ENCODE measurements around the gene ZNF536. TPM values are rescaled to one million over a fixed set of nuclear protein-coding genes. Genes with fewer than 3 reads are reported as not detected.

Gene ZNF536
- total and polyA plus RNA-seq, 10 of the 15 experiments (the other 5 are each of a cell fraction or from before 2014, with no cell fraction given) = not detected

DNA sequence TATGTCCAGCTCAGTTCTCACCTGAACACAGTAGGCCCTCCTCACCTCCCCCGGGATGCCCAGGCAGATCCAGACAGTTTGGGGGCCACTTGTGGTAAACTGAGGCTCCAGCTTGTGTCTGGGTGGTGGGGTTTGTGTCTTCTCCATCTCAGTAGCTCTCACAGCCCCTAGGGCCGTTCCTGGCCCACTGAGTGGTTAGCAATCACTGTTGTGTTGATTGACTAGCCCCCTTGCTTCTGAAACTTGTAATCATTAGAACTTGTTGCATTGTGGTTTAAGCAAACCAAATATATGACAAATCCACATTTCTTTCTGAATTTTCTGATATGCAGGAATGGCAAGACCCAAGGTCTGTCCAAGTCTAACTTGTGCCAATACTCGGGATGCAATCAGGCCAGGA lies 13.9 kb upstream of the ZNF536 start:
- H2AFZ ChIP-seq (ENCODE audit: control insufficient read depth, low read depth, low read length) = no peak overlapping the region
- ChIA-PET CTCF (no interaction called here), RAD21 (ENCODE audit: unreplicated experiment) (no interaction called here), POLR2A (no interaction called here), SMC1A (ENCODE audit: uncharacterized antibody, unreplicated experiment) (no interaction called here)
- H3K4me3 ChIP-seq = no peak overlapping the region
- no peak overlapping the region for H3K9ac ChIP-seq (ENCODE audit: control insufficient read depth, insufficient read depth, low read length)
- no peaks in the 10 kb centered on the region for H3K79me2 ChIP-seq (ENCODE audit: control insufficient read depth, insufficient read depth, low read length)
- no peaks in the 10 kb centered on the region for H3K4me1 ChIP-seq (ENCODE audit: control insufficient read depth, insufficient read depth, low read length)
- H4K20me1 ChIP-seq (ENCODE audit: control insufficient read depth, insufficient read depth) = no peaks in the 10 kb centered on the region
- peaks cover 0 to 5% of the 10 kb centered on the region in 2 experiments; a peak in 1 of 4 replicates for H3K27me3 ChIP-seq (replicated peaks in 1 of 2; ENCODE audit: control insufficient read depth in 2 of 2, insufficient read depth in 2 of 2, low read length in 1 of 2)
- DNase-seq (ENCODE audit: low read depth, low spot score) = no peak
- FAIRE-seq = no peak
- no peaks in the 10 kb centered on the region for H3K9me3 ChIP-seq (replicated peaks; ENCODE audit: control insufficient read depth, insufficient read depth, low read length)
- WGBS (ENCODE audit: insufficient coverage, insufficient replicate concordance, low lambda C conversion rate, missing lambda C conversion rate) = 4% methylated on average over 3 of the region's 3 CpGs
- no peak overlapping the region for H3K4me2 ChIP-seq (ENCODE audit: control insufficient read depth, insufficient read depth)
- no TSS peak for BruUV-seq (replicated peaks)
- no peak overlapping the region for H3K27ac ChIP-seq (ENCODE audit: control insufficient read depth, insufficient read depth)
- H3K36me3 ChIP-seq (ENCODE audit: control insufficient read depth in 2 of 2, insufficient read depth in 2 of 2, low read length in 1 of 2) = no peaks in the 10 kb centered on the region
- ATAC-seq = no peak
- intact Hi-C loops (cut with micrococcal nuclease; ENCODE audit: unreplicated experiment) (no loop called here), in situ Hi-C loops (cut with MboI) (no loop called here)
- no peak for TF ChIP-seq IKZF2 (IDR thresholded peaks at IDR 0.05)
- TF ChIP-seq, protein P1, sequence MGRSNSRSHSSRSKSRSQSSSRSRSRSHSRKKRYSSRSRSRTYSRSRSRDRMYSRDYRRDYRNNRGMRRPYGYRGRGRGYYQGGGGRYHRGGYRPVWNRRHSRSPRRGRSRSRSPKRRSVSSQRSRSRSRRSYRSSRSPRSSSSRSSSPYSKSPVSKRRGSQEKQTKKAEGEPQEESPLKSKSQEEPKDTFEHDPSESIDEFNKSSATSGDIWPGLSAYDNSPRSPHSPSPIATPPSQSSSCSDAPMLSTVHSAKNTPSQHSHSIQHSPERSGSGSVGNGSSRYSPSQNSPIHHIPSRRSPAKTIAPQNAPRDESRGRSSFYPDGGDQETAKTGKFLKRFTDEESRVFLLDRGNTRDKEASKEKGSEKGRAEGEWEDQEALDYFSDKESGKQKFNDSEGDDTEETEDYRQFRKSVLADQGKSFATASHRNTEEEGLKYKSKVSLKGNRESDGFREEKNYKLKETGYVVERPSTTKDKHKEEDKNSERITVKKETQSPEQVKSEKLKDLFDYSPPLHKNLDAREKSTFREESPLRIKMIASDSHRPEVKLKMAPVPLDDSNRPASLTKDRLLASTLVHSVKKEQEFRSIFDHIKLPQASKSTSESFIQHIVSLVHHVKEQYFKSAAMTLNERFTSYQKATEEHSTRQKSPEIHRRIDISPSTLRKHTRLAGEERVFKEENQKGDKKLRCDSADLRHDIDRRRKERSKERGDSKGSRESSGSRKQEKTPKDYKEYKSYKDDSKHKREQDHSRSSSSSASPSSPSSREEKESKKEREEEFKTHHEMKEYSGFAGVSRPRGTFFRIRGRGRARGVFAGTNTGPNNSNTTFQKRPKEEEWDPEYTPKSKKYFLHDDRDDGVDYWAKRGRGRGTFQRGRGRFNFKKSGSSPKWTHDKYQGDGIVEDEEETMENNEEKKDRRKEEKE (IDR thresholded peaks at IDR 0.05) = no peak
- TF ChIP-seq, protein P2, sequence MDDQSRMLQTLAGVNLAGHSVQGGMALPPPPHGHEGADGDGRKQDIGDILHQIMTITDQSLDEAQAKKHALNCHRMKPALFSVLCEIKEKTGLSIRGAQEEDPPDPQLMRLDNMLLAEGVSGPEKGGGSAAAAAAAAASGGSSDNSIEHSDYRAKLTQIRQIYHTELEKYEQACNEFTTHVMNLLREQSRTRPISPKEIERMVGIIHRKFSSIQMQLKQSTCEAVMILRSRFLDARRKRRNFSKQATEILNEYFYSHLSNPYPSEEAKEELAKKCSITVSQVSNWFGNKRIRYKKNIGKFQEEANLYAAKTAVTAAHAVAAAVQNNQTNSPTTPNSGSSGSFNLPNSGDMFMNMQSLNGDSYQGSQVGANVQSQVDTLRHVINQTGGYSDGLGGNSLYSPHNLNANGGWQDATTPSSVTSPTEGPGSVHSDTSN (IDR thresholded peaks at IDR 0.05; ENCODE audit: insufficient replicate concordance, low read depth, low read length) = no peak
- TF ChIP-seq HCFC1 (IDR thresholded peaks at IDR 0.05; ENCODE audit: low read length) = no peak
- TF ChIP-seq HDAC6 (IDR thresholded peaks at IDR 0.05; ENCODE audit: unreplicated experiment) = no peak
- TF ChIP-seq SREBF2 (IDR thresholded peaks at IDR 0.05; ENCODE audit: low read length) = no peak
- no peak for TF ChIP-seq GABPA (IDR thresholded peaks at IDR 0.05; ENCODE audit: low read depth)
- TF ChIP-seq, protein P3, sequence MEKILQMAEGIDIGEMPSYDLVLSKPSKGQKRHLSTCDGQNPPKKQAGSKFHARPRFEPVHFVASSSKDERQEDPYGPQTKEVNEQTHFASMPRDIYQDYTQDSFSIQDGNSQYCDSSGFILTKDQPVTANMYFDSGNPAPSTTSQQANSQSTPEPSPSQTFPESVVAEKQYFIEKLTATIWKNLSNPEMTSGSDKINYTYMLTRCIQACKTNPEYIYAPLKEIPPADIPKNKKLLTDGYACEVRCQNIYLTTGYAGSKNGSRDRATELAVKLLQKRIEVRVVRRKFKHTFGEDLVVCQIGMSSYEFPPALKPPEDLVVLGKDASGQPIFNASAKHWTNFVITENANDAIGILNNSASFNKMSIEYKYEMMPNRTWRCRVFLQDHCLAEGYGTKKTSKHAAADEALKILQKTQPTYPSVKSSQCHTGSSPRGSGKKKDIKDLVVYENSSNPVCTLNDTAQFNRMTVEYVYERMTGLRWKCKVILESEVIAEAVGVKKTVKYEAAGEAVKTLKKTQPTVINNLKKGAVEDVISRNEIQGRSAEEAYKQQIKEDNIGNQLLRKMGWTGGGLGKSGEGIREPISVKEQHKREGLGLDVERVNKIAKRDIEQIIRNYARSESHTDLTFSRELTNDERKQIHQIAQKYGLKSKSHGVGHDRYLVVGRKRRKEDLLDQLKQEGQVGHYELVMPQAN (conservative IDR thresholded peaks at IDR 0.05) = no peak
- no peak for TF ChIP-seq NR2C2 (IDR thresholded peaks at IDR 0.05; ENCODE audit: borderline replicate concordance, control insufficient read depth, insufficient read length, low read depth)
- no peak for TF ChIP-seq KAT2A (conservative IDR thresholded peaks at IDR 0.05; ENCODE audit: control insufficient read depth, low read depth, low read length)
- TF ChIP-seq, protein P4, sequence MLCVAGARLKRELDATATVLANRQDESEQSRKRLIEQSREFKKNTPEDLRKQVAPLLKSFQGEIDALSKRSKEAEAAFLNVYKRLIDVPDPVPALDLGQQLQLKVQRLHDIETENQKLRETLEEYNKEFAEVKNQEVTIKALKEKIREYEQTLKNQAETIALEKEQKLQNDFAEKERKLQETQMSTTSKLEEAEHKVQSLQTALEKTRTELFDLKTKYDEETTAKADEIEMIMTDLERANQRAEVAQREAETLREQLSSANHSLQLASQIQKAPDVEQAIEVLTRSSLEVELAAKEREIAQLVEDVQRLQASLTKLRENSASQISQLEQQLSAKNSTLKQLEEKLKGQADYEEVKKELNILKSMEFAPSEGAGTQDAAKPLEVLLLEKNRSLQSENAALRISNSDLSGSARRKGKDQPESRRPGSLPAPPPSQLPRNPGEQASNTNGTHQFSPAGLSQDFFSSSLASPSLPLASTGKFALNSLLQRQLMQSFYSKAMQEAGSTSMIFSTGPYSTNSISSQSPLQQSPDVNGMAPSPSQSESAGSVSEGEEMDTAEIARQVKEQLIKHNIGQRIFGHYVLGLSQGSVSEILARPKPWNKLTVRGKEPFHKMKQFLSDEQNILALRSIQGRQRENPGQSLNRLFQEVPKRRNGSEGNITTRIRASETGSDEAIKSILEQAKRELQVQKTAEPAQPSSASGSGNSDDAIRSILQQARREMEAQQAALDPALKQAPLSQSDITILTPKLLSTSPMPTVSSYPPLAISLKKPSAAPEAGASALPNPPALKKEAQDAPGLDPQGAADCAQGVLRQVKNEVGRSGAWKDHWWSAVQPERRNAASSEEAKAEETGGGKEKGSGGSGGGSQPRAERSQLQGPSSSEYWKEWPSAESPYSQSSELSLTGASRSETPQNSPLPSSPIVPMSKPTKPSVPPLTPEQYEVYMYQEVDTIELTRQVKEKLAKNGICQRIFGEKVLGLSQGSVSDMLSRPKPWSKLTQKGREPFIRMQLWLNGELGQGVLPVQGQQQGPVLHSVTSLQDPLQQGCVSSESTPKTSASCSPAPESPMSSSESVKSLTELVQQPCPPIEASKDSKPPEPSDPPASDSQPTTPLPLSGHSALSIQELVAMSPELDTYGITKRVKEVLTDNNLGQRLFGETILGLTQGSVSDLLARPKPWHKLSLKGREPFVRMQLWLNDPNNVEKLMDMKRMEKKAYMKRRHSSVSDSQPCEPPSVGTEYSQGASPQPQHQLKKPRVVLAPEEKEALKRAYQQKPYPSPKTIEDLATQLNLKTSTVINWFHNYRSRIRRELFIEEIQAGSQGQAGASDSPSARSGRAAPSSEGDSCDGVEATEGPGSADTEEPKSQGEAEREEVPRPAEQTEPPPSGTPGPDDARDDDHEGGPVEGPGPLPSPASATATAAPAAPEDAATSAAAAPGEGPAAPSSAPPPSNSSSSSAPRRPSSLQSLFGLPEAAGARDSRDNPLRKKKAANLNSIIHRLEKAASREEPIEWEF (IDR thresholded peaks at IDR 0.05; ENCODE audit: insufficient replicate concordance, low read depth, low read length) = no peak
- TF ChIP-seq, protein P5, sequence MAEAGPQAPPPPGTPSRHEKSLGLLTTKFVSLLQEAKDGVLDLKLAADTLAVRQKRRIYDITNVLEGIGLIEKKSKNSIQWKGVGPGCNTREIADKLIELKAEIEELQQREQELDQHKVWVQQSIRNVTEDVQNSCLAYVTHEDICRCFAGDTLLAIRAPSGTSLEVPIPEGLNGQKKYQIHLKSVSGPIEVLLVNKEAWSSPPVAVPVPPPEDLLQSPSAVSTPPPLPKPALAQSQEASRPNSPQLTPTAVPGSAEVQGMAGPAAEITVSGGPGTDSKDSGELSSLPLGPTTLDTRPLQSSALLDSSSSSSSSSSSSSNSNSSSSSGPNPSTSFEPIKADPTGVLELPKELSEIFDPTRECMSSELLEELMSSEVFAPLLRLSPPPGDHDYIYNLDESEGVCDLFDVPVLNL (IDR thresholded peaks at IDR 0.05; ENCODE audit: low read depth, low read length) = no peak
